KOPT-K1 (cell line): ENCODE measurements around the gene FBXO30.

Experiments
- H3K27ac ChIP-seq: fragments of 200-600 bp; sonication (generic); 2 replicates; pipeline ENCODE4 v1.5.1; 2016; ENCODE audit warnings: antibody characterized with exemption, mild to moderate bottlenecking, low read depth, low read length; ENCODE audit not compliant: poor library complexity, severe bottlenecking
- H3K36me3 ChIP-seq: fragments of 200-600 bp; sonication (generic); 2 replicates; pipeline ENCODE4 v1.5.1; 2017; ENCODE audit warnings: antibody characterized with exemption, mild to moderate bottlenecking, low read length, moderate library complexity; ENCODE audit not compliant: insufficient read depth
- H3K9me3 ChIP-seq: fragments of 200-600 bp; sonication (generic); 2 replicates; pipeline ENCODE4 v1.5.1; 2017; ENCODE audit warnings: antibody characterized with exemption, low read length, mild to moderate bottlenecking; ENCODE audit not compliant: insufficient read depth, poor library complexity, severe bottlenecking

The FBXO30 gene

DNA sequence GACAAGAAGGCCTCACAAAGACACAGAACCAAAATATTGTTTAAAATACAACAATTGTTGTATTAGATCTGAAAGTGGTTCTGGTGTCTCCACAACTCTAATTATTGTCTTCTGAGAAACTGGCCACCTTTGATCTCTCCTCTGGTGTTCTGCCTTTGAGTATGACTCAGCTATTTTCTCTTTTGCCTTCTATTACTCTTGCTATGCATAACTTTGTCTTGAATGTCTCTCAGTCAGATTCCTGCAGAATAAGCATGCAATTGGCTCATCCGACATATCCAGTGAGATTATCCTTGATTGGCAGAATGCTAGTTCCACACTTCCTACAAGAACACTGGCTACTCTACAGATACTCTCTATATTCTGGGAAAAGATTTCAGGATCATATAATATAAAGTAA lies 65.0 kb downstream of the FBXO30 start:
- Histone ChIP-seq H3K36me3 (no peaks in the 10 kb centered on the region), H3K27ac (peak overlapping the region; percentile 39), H3K9me3 (peaks cover 4% of the 10 kb centered on the region)

DNA sequence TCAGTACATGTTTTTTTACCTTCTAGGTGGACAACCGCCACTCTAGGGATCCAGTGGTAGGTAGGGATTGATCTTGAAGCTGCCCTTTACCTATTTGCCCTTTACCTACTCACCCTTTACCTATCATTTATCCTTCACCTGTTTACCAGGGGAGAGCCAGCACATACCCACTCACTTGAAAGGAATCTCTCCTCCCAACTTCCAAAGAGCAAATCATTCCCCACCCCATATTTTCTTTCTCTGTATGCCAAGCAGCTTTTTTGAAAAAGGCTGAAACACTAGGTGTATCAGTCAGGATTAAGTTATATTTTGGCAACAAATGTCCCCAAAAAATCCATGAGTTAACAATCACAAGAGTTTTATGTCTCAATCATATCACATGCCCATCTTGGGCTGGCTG lies 68.7 kb downstream of the FBXO30 start:
- no peak overlapping the region for H3K27ac ChIP-seq
- H3K9me3 ChIP-seq = peaks cover 4% of the 10 kb centered on the region
- H3K36me3 ChIP-seq = no peaks in the 10 kb centered on the region

DNA sequence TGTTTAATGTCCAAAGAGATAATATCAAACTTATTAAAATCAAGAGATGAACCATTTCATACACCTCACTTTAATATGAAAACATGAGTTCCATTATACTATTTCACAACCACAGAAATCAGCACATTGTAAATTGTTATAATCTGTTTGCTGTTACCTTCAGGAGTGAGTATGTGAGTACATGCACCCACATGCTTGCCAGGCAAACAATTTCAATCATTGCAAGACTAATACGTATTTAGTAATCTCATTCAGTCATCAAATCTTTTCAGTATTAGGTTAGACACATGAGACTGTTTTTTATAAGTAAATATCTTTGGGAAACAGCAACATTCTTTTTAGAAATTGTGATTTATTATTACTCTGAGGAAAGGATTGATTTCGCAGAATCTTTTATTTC lies 70.0 kb downstream of the FBXO30 start:
- no peak overlapping the region for H3K27ac ChIP-seq

More for the DNA sequence above, 70.0 kb downstream of the FBXO30 start:
- Histone ChIP-seq H3K9me3 (peaks cover 4% of the 10 kb centered on the region), H3K36me3 (no peaks in the 10 kb centered on the region)
